GM18867 (cell line): Measurements from ENCODE around the gene MIEN1.
"Not testable (repeated sequence)": the region's sequence is repeated elsewhere in the genome, so short reads cannot be mapped to it uniquely, and the experiment has no call there.

ENCODE experiments used
- ATAC-seq: cut with Tn5 transposase; IDR thresholded peaks from one replicate; pipeline ENCODE4 v1.9.1; 2021; ENCODE audit warnings: mild to moderate bottlenecking, moderate library complexity; ENCODE audit not compliant: unreplicated experiment

Gene MIEN1

GRCh38 chr17:39730095-39730921 is at the start of gene MIEN1:
MIEN1 (minus strand) TSS chr17:39730532; CDS start chr17:39730495, 37 bp downstream.
- ATAC-seq = peak; percentile 90

- peak; percentile 53 for ATAC-seq
Measured at GRCh38 chr17:39777534-39778365, 47.4 kb upstream of the MIEN1 start.

- no peak for ATAC-seq
Measured at GRCh38 chr17:39776252-39776651, 45.9 kb upstream of the MIEN1 start.

GRCh38 chr17:39775031-39775430 is 44.7 kb upstream of the MIEN1 start:
- ATAC-seq = no peak

- no peak for ATAC-seq
Measured at GRCh38 chr17:39774047-39774446, 43.7 kb upstream of the MIEN1 start.

- ATAC-seq = no peak
Measured at GRCh38 chr17:39772987-39773934, 42.9 kb upstream of the MIEN1 start.

GRCh38 chr17:39772415-39772814 is 42.1 kb upstream of the MIEN1 start:
- no peak for ATAC-seq

- peak; percentile 48 for ATAC-seq
Measured at GRCh38 chr17:39769974-39770587, 39.7 kb upstream of the MIEN1 start.

- ATAC-seq = no peak
Measured at GRCh38 chr17:39767147-39767546, 36.8 kb upstream of the MIEN1 start.

- ATAC-seq = no peak
Measured at GRCh38 chr17:39765766-39766165, 35.4 kb upstream of the MIEN1 start.

- ATAC-seq = no peak
Measured at GRCh38 chr17:39765175-39765574, 34.8 kb upstream of the MIEN1 start.

- ATAC-seq = not testable (repeated sequence)
Measured at GRCh38 chr17:39764171-39764570, 33.8 kb upstream of the MIEN1 start.

- no peak for ATAC-seq
Measured at GRCh38 chr17:39763051-39763820, 32.9 kb upstream of the MIEN1 start.

- no peak for ATAC-seq
Measured at GRCh38 chr17:39761861-39762496, 31.6 kb upstream of the MIEN1 start.

- no peak for ATAC-seq
Measured at GRCh38 chr17:39759204-39759603, 28.9 kb upstream of the MIEN1 start.

GRCh38 chr17:39757931-39758873 is 27.9 kb upstream of the MIEN1 start:
- no peak for ATAC-seq

- ATAC-seq = no peak
Measured at GRCh38 chr17:39757176-39757662, 26.9 kb upstream of the MIEN1 start.
